Measurements from ENCODE around the gene CDH20. TPM values are rescaled to one million over a fixed set of nuclear protein-coding genes. Genes with fewer than 3 reads are reported as not detected.

The CDH20 gene
- total RNA-seq, 1 donor from 2014 or later, result not detected

DNA sequence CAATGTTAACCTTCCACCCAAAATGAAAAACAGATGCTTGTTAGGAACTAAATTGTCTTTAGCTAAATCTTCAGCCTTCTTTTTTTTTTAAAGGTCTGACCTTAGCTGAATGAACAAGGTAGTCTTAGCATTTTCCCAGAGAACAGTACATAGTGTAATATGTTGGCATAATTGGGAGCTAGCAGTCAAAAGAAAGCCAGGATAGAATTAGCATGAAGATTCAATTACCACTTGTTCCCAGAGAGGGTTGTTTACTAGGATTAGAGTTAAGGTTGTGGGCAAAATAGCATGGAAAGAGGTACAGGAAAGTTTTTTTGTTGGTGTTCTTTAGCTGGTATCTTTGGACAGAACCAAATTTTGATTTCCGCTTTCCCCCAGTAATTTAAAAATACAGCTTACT, 6.9 kb downstream of the CDH20 start:
- H3K4me1 Mint-ChIP-seq (ENCODE audit: low read depth), result peaks cover 9% of the 10 kb centered on the region
- TF ChIP-seq, protein P1, sequence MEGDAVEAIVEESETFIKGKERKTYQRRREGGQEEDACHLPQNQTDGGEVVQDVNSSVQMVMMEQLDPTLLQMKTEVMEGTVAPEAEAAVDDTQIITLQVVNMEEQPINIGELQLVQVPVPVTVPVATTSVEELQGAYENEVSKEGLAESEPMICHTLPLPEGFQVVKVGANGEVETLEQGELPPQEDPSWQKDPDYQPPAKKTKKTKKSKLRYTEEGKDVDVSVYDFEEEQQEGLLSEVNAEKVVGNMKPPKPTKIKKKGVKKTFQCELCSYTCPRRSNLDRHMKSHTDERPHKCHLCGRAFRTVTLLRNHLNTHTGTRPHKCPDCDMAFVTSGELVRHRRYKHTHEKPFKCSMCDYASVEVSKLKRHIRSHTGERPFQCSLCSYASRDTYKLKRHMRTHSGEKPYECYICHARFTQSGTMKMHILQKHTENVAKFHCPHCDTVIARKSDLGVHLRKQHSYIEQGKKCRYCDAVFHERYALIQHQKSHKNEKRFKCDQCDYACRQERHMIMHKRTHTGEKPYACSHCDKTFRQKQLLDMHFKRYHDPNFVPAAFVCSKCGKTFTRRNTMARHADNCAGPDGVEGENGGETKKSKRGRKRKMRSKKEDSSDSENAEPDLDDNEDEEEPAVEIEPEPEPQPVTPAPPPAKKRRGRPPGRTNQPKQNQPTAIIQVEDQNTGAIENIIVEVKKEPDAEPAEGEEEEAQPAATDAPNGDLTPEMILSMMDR (IDR thresholded peaks at IDR 0.05), result no peak
- H3K27ac Mint-ChIP-seq (ENCODE audit: unreplicated experiment), result no peak overlapping the region
- H3K36me3 Mint-ChIP-seq (ENCODE audit: low read depth), result no peaks in the 10 kb centered on the region
- peaks cover 29% of the 10 kb centered on the region for H3K27me3 Mint-ChIP-seq (ENCODE audit: low read depth)
- no peaks in the 10 kb centered on the region for H3K9me3 Mint-ChIP-seq (ENCODE audit: low read depth)
- DNase-seq (ENCODE audit: low spot score), result no peak
- H3K4me3 Mint-ChIP-seq (ENCODE audit: unreplicated experiment), result no peak overlapping the region

DNA sequence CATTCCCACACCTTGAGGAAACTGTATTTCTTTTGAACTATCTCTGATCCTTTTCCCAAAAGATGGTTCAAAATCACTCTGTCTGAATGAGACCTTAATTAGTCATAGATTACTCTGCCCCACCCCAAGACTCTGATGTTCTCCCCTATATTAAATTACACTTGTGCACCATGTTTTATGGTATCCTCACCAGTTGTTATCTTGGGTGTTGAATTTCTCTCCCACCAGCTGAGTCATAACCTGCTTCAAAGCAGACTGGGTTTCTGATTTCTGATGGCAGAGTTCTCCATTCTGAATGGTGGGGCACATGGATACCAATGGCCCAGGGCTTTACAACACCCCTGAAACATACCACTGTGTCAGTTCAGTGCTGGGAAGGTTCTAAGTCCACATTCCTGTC, 15.0 kb downstream of the CDH20 start:
- no peaks in the 10 kb centered on the region for H3K36me3 Mint-ChIP-seq (ENCODE audit: low read depth)
- peaks cover 38% of the 10 kb centered on the region for H3K27me3 Mint-ChIP-seq (ENCODE audit: low read depth)
- no peak for DNase-seq (ENCODE audit: low spot score)
- H3K9me3 Mint-ChIP-seq (ENCODE audit: low read depth), result no peaks in the 10 kb centered on the region
- H3K4me3 Mint-ChIP-seq (ENCODE audit: unreplicated experiment), result no peak overlapping the region
- TF ChIP-seq, protein P1 (IDR thresholded peaks at IDR 0.05), result no peak
- H3K4me1 Mint-ChIP-seq (ENCODE audit: low read depth), result no peaks in the 10 kb centered on the region
- H3K27ac Mint-ChIP-seq (ENCODE audit: unreplicated experiment), result no peak overlapping the region

DNA sequence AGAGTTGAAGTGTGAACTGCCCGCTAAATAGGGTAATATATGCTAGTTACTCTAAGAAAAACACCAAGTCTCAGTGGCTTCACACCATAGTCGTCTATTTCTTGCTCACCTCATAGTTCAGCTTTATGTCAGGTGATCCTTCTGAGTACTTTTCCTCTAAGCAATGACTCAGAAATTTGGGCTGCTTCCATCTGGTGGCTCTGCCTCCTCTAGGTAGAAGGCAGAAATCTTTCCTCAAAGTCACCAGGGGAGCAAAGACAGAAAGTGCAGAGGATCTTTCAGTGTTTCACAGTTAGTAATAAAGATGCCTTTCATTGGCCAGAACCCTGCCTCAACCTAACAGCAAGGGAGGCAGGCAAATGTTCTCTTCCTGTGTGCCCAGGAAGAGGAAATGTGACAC, 17.3 kb downstream of the CDH20 start:
- TF ChIP-seq, protein P1 (IDR thresholded peaks at IDR 0.05), result no peak
- H3K36me3 Mint-ChIP-seq (ENCODE audit: low read depth), result no peaks in the 10 kb centered on the region
- H3K4me1 Mint-ChIP-seq (ENCODE audit: low read depth), result no peaks in the 10 kb centered on the region
- H3K27me3 Mint-ChIP-seq (ENCODE audit: low read depth), result peaks cover 36% of the 10 kb centered on the region
- H3K4me3 Mint-ChIP-seq (ENCODE audit: unreplicated experiment), result no peak overlapping the region
- H3K27ac Mint-ChIP-seq (ENCODE audit: unreplicated experiment), result no peak overlapping the region
- DNase-seq (ENCODE audit: low spot score), result no peak
- H3K9me3 Mint-ChIP-seq (ENCODE audit: low read depth), result no peaks in the 10 kb centered on the region

DNA sequence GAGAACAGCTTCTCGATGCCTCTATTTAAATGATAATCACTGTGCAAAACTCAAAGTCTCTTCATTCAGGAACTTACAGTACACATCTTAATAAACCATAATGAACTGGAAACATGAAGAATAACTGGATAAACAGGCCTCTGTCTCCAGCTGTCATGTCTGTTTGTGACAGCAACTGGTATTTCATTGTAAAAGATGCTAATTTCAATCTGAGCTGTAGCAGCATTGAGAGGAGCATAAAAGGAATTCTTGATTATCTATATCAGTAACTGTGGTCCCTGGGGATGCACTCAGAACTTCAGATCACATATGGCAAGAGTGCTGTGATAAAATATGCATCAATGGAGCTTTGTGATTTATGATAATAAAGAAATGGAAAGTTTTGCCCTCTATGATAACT, 18.8 kb downstream of the CDH20 start:
- Mint-ChIP-seq H3K9me3 (ENCODE audit: low read depth) (no peaks in the 10 kb centered on the region), H3K27ac (ENCODE audit: unreplicated experiment) (no peak overlapping the region), H3K36me3 (ENCODE audit: low read depth) (no peaks in the 10 kb centered on the region), H3K4me3 (ENCODE audit: unreplicated experiment) (no peak overlapping the region), H3K4me1 (ENCODE audit: low read depth) (no peaks in the 10 kb centered on the region), H3K27me3 (ENCODE audit: low read depth) (peaks cover 37% of the 10 kb centered on the region)
- TF ChIP-seq, protein P1 (IDR thresholded peaks at IDR 0.05), result no peak
- no peak for DNase-seq (ENCODE audit: low spot score)

DNA sequence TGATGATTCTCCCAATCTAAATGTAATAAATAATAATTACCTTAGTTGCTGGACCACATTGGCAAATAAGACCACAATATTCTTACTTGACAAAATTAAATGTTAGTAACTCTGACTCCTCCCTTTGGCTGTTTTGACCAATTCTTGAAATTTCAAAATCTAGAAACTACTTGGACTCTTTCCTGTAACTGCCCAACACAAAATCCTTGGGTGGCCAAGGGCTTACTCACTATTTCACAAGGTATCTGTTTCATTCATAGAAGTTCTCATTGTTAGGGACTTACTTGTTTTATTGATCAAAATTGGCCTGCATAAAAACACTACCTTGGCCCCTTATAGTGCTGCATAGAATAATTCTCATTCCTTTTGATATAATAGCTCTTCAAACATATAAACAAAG, 19.4 kb downstream of the CDH20 start:
- H3K4me1 Mint-ChIP-seq (ENCODE audit: low read depth), result no peaks in the 10 kb centered on the region
- TF ChIP-seq, protein P1 (IDR thresholded peaks at IDR 0.05), result no peak
- no peaks in the 10 kb centered on the region for H3K9me3 Mint-ChIP-seq (ENCODE audit: low read depth)
- no peaks in the 10 kb centered on the region for H3K36me3 Mint-ChIP-seq (ENCODE audit: low read depth)
- peaks cover 38% of the 10 kb centered on the region for H3K27me3 Mint-ChIP-seq (ENCODE audit: low read depth)
- DNase-seq (ENCODE audit: low spot score), result no peak
- no peak overlapping the region for H3K27ac Mint-ChIP-seq (ENCODE audit: unreplicated experiment)
- no peak overlapping the region for H3K4me3 Mint-ChIP-seq (ENCODE audit: unreplicated experiment)

Measured in chondrocyte (in vitro differentiated cells).